RWPE2 (cell line): ENCODE results near the gene FADS6.

Experiments
- ATAC-seq: fragments of 200-7000 bp; cut with Tn5 transposase; 3 replicates; pipeline ENCODE4 v1.9.1; 2021; ENCODE audit warnings: low read depth
- DNase-seq: peaks from one replicate; pipeline ENCODE4 v3.0.0-alpha.2; 2020; ENCODE audit warnings: low spot score
- H3K27ac ChIP-seq: fragments of 450-650 bp; 2 replicates; pipeline ENCODE4 v1.5.1; 2017; ENCODE audit warnings: mild to moderate bottlenecking; ENCODE audit not compliant: poor library complexity, severe bottlenecking
- H3K27me3 ChIP-seq: fragments of 250-450 bp; sonication (Bioruptor Pico); 2 replicates; pipeline ENCODE4 v1.5.1; 2021; ENCODE audit warnings: mild to moderate bottlenecking, moderate library complexity; ENCODE audit not compliant: insufficient read depth, poor library complexity, severe bottlenecking
- H3K36me3 ChIP-seq: fragments of 250-450 bp; sonication (Bioruptor Pico); 2 replicates; pipeline ENCODE4 v1.5.1; 2020; ENCODE audit warnings: low read depth, mild to moderate bottlenecking, moderate library complexity
- H3K4me1 ChIP-seq: fragments of 250-450 bp; sonication (Bioruptor Pico); 2 replicates; pipeline ENCODE4 v1.5.1; 2021; ENCODE audit warnings: mild to moderate bottlenecking, moderate library complexity; ENCODE audit not compliant: insufficient read depth, poor library complexity, severe bottlenecking
- H3K4me3 ChIP-seq: fragments of 250-450 bp; sonication (Bioruptor Pico); 2 replicates; pipeline ENCODE4 v1.5.1; 2021; ENCODE audit warnings: mild to moderate bottlenecking, moderate library complexity; ENCODE audit not compliant: severe bottlenecking
- H3K9me3 ChIP-seq: fragments of 250-450 bp; sonication (Bioruptor Pico); 2 replicates; pipeline ENCODE4 v1.5.1; 2021; ENCODE audit warnings: mild to moderate bottlenecking, moderate library complexity; ENCODE audit not compliant: severe bottlenecking
- TF ChIP-seq, protein P1 (sequence below): fragments of 450-650 bp; IDR thresholded peaks from one replicate; pipeline ENCODE4 v1.5.1; 2017; ENCODE audit warnings: mild to moderate bottlenecking, moderate library complexity; ENCODE audit not compliant: poor library complexity, severe bottlenecking

FADS6 gene

DNA sequence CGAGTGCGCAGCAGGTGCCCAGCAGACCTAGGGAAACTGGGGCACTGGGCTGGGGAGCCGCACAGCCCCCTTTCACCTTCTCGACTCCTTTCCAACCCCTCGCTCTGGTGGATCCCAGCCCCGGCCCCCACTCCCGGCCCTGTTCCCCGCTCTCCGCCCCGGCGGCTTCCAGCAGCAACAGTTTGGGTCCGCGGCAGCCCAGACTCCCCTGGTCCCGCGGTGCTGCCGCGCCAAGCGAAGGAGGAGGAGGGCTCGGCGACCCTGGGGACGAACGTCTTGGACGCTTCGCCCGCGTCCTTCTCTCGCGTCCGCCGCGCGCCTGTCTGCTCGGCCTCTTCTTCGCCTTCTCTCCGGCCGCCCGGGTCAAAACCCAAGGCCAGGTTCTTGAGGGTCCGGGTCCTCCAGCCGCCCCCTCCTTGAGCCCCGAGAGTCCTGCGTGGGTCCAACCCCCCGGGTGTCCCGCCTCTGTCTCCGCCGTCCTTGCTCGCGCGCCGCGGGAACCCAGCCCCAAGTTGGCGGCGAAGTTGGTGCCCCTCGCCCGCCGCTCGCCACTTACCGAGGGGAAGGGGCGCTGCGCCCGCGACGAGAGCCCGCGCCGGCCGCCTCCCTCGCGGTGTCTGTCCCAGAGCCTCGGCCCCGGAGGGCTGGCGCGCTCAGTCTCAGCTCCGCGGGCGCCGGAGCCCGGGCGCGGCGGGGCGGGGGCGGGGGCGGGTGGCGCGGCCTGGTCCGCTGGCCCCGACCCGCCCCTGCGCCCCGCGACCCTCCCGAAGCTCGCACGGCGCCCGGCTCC lies 32.4 kb downstream of the FADS6 start:
- H3K4me3 ChIP-seq: no peak overlapping the region
- no peak for DNase-seq
- ATAC-seq: peak; percentile 5; the same call in 2 of the 3 replicates

DNA sequence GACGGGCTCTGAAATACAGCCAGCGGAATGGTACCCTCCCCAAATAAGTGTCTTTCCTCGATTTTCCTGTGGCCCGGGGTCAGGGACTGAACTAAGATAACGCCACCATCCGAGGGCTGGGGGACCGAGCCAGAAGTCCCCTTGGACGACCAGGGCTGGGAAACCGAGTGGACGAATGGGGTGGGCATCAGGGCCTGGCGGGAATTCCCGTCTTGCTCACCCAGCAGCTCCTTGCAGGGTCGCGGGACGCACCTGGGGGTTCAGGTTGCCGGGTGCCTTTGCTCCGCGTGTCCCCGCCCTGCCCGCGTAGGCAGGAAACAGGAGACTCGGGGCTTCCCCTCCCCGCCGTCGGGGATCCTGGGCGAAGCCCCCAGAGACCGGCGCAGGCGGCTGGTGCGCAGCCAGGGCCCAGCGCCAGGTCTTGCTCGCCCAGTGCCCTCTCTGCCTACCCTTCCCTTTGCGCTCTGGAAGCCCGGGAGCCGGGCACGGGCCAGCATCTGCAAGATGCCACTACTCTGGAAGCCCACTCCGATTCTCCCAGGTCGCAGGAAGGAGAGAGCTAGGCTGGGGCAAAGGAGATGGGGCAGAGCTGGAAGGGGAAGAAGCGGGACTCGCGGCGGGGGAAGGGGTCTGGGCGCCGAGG lies 33.1 kb downstream of the FADS6 start:
- no peak for DNase-seq
- no peak overlapping the region for H3K27ac ChIP-seq
- TF ChIP-seq, protein P1, sequence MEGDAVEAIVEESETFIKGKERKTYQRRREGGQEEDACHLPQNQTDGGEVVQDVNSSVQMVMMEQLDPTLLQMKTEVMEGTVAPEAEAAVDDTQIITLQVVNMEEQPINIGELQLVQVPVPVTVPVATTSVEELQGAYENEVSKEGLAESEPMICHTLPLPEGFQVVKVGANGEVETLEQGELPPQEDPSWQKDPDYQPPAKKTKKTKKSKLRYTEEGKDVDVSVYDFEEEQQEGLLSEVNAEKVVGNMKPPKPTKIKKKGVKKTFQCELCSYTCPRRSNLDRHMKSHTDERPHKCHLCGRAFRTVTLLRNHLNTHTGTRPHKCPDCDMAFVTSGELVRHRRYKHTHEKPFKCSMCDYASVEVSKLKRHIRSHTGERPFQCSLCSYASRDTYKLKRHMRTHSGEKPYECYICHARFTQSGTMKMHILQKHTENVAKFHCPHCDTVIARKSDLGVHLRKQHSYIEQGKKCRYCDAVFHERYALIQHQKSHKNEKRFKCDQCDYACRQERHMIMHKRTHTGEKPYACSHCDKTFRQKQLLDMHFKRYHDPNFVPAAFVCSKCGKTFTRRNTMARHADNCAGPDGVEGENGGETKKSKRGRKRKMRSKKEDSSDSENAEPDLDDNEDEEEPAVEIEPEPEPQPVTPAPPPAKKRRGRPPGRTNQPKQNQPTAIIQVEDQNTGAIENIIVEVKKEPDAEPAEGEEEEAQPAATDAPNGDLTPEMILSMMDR: no peak
- H3K36me3 ChIP-seq: 0 out of 2 replicates have a peak, but pooled peaks cover 3% of the 10 kb centered on the region
- H3K4me3 ChIP-seq: no peak overlapping the region
- ATAC-seq: peak; percentile 23; the same call in 2 of the 3 replicates
- peaks cover 60% of the 10 kb centered on the region for H3K27me3 ChIP-seq
- H3K4me1 ChIP-seq: no peaks in the 10 kb centered on the region
- H3K9me3 ChIP-seq: no peaks in the 10 kb centered on the region

More for the DNA sequence above, 32.4 kb downstream of the FADS6 start:
- H3K4me1 ChIP-seq: no peaks in the 10 kb centered on the region
- no peaks in the 10 kb centered on the region for H3K9me3 ChIP-seq
- H3K27me3 ChIP-seq: peaks cover 54% of the 10 kb centered on the region
- 0 out of 2 replicates have a peak, but pooled peaks cover 3% of the 10 kb centered on the region for H3K36me3 ChIP-seq
- TF ChIP-seq, protein P1: no peak
- no peak overlapping the region for H3K27ac ChIP-seq

DNA sequence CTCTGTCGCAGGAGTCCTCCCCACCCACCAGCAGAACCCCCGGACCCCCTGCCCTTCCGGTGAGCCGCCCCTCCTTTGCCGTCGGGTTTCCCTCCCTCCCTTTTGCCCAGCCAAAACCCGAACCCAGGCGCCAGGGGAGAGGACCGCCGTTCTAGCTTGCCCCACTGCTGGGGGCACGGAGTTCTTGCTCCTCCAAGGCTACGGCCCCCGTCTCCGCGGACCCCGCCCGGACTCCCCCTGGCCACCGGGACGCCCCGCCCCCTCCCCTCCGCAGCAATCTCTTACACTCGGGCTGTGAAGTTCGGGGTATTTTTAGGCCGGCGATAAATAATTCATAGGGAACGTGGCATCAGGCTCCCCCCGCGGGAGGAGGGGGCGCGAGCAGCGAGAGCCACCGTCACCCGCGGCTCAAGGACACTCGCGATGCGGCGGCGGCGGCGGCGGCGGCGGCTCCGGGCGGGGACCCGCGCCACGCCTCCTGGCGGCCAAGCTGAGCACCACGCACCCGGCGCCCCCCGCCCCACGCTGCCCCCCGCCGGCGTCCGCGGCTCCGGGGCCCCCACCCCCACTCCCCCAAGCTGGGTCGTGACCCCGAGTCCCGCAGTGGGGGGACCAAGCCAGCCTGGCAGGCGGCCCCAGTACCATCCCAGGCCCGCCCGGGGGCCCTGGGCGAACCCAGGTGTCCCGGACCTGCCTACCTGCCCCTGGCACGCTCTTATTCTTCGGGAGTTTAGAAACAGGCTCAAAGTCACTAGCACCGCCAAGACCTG lies 33.8 kb downstream of the FADS6 start, which contains the start of gene GRIN2C:
Gene GRIN2C (minus strand): TSS at position 427 of the 770 bp plus-strand sequence. CDS start 4,793 bp downstream, outside the sequence.
- TF ChIP-seq, protein P1: peak; percentile 57
- ATAC-seq: no peak
- Histone ChIP-seq H3K36me3 (0 out of 2 replicates have a peak, but pooled peaks cover 3% of the 10 kb centered on the region), H3K4me1 (no peaks in the 10 kb centered on the region), H3K27me3 (peaks cover 67% of the 10 kb centered on the region), H3K4me3 (no peak within 1 kb of the TSS), H3K9me3 (no peaks in the 10 kb centered on the region), H3K27ac (no peak within 1 kb of the TSS)
- DNase-seq: no peak

DNA sequence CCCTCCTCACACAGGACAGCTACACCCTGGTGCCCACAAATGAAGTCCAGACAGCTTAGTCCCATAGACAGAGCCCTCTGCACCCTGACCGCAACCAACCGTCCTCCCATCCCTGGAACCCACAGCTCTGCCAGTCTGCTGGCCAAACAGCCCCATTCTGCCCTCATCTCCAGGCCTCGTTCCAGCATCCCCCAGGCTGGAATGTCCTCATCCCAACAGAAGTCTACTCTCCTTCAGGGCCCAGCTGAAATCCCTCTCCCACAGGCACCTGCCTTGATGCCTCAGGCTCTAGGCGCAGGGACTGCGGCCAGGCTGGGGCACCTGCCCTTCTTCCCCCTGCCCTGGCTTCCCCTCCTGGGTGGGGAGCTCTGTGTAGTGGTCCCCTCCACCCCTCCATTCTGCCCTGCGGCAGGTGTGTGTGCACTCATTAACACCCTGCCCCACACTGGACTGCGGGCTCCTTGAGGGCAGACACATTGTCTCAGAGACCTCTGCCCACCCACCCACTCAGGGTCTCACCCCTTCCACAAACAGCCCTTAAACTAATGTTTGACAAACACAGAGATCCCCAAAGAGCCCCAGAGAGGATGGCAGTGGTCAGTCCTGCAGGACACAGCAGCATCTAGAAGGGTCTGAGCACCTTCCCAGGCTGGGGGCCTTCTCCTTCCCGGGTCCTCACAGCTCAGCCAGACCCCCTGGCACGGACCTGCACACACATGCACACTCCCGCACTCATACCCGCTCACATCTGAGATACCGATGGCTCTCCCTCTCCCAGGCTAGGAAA lies 34.6 kb downstream of the FADS6 start:
- Histone ChIP-seq H3K4me1 (no peaks in the 10 kb centered on the region), H3K36me3 (0 out of 2 replicates have a peak, but pooled peaks cover 2% of the 10 kb centered on the region), H3K4me3 (no peak overlapping the region), H3K27me3 (peaks cover 74% of the 10 kb centered on the region), H3K9me3 (no peaks in the 10 kb centered on the region), H3K27ac (no peak overlapping the region)
- TF ChIP-seq, protein P1: no peak
- no peak for ATAC-seq
- DNase-seq: no peak
